Lower lobe of right lung (tissue), 2 donors: ENCODE measurements around the gene TOMM20. TPM values are rescaled to one million over a fixed set of nuclear protein-coding genes. Genes with fewer than 3 reads are reported as not detected.
A peak's percentile ranks its signal among the peaks of the same experiment; 100 is the strongest.

Experiments
- ATAC-seq, 2 donors: fragments of 200-7000 bp; cut with Tn5 transposase; one replicate each; pipeline ENCODE4 v1.9.1; 2020 to 2022; ENCODE audit warnings: mild to moderate bottlenecking in 2 of 2, moderate library complexity in 2 of 2
- DNase-seq: peaks from one replicate; pipeline ENCODE4 v3.0.0-alpha.2; 2020
- H3K27ac ChIP-seq: fragments of 200-600 bp; one replicate; pipeline ENCODE4 v1.8.0; 2022
- H3K27me3 ChIP-seq: fragments of 200-600 bp; one replicate; pipeline ENCODE4 v1.8.0; 2022; ENCODE audit warnings: low read depth
- H3K36me3 ChIP-seq: fragments of 200-600 bp; one replicate; pipeline ENCODE4 v1.8.0; 2022; ENCODE audit warnings: mild to moderate bottlenecking
- H3K4me1 ChIP-seq: fragments of 200-600 bp; one replicate; pipeline ENCODE4 v1.8.0; 2022
- H3K4me3 ChIP-seq: fragments of 200-600 bp; one replicate; pipeline ENCODE4 v1.8.0; 2022; ENCODE audit warnings: mild to moderate bottlenecking
- H3K9me3 ChIP-seq: fragments of 200-600 bp; one replicate; pipeline ENCODE4 v1.8.0; 2022
- CTCF ChIP-seq: fragments of 200-600 bp; IDR thresholded peaks from one replicate; pipeline ENCODE4 v1.8.0; 2022; ENCODE audit warnings: antibody characterized with exemption, mild to moderate bottlenecking
- intact Hi-C: fragments of 100-400 bp; cut with DNase I; formaldehyde crosslinking; loops from one replicate; pipeline ENCODE4 v1.11.0; 2022
- total RNA-seq: library from RNA; stranded (reverse); fragmentation: NEBNext Ultra II Directional; extraction: Animal tissue kit (Norgen Biotek cat#: 25700); gene quantifications from one replicate; pipeline ENCODE4 v1.2.1, GENCODE V29; 2021
- donor health status: DM: no; HTN: yes; CAD: no; lungs with severe emphysema.

Gene TOMM20
- total RNA-seq, 1 donor from 2014 or later, result 88.4 TPM

GRCh38 chr1:235127203-235127602 lies 1.4 kb downstream of the TOMM20 start:
- H3K27ac ChIP-seq, result peak overlapping the region; percentile 90
- no peaks in the 10 kb centered on the region for H3K27me3 ChIP-seq
- peak overlapping the region; percentile 92 for H3K4me3 ChIP-seq
- H3K9me3 ChIP-seq, result no peaks in the 10 kb centered on the region
- intact Hi-C loops, result no loop called here
- no peak for ATAC-seq
- peaks cover 14% of the 10 kb centered on the region for H3K36me3 ChIP-seq
- no peak for DNase-seq
- TF ChIP-seq CTCF, result no peak
- H3K4me1 ChIP-seq, result peaks cover 42% of the 10 kb centered on the region

DNA sequence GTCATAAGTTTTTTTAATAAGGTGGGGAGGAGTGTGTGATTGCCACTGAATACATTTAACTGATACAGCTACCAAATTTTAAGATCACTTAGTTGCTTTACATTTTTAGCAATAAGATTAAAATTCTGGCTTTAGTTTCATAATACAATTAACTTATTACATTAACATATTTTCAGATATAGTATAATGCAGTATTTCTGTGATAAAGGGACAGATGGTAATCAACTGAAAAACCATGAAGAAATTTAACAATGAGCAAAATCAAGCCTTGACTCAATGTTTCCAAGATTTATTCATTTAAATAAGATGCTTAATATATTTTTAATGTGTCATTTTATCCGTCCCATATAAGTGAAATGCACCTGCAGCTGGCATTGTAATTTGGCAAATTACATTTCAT lies 4.0 kb downstream of the TOMM20 start:
- H3K36me3 ChIP-seq, result peaks cover 35% of the 10 kb centered on the region
- no peak overlapping the region for H3K27ac ChIP-seq
- TF ChIP-seq CTCF, result no peak
- no peaks in the 10 kb centered on the region for H3K9me3 ChIP-seq
- intact Hi-C loops, result no loop called here
- H3K4me3 ChIP-seq, result no peak overlapping the region
- DNase-seq (no peak), ATAC-seq (no peak)
- H3K4me1 ChIP-seq, result peaks cover 43% of the 10 kb centered on the region
- H3K27me3 ChIP-seq, result no peaks in the 10 kb centered on the region

- Histone ChIP-seq H3K27ac (no peak overlapping the region), H3K9me3 (no peaks in the 10 kb centered on the region), H3K27me3 (no peaks in the 10 kb centered on the region), H3K4me1 (peaks cover 38% of the 10 kb centered on the region), H3K36me3 (peaks cover 40% of the 10 kb centered on the region), H3K4me3 (no peak overlapping the region)
- TF ChIP-seq CTCF, result no peak
- intact Hi-C loops, result no loop called here
- ATAC-seq (no peak), DNase-seq (no peak)
Measured at GRCh38 chr1:235124111-235124510, 4.5 kb downstream of the TOMM20 start.

- ATAC-seq, result no peak
- H3K36me3 ChIP-seq, result peaks cover 58% of the 10 kb centered on the region
- H3K4me3 ChIP-seq, result no peak overlapping the region
- no peak overlapping the region for H3K27ac ChIP-seq
- intact Hi-C loops, result no loop called here
- no peak for DNase-seq
- H3K9me3 ChIP-seq, result no peaks in the 10 kb centered on the region
- H3K27me3 ChIP-seq, result no peaks in the 10 kb centered on the region
- peaks cover 33% of the 10 kb centered on the region for H3K4me1 ChIP-seq
- no peak for TF ChIP-seq CTCF
Measured at GRCh38 chr1:235122348-235122747, 6.3 kb downstream of the TOMM20 start.

GRCh38 chr1:235113183-235113917 lies 15.3 kb downstream of the TOMM20 start:
- Histone ChIP-seq H3K27ac (no peak overlapping the region), H3K27me3 (no peaks in the 10 kb centered on the region), H3K4me1 (no peaks in the 10 kb centered on the region), H3K9me3 (no peaks in the 10 kb centered on the region), H3K36me3 (peaks cover 97% of the 10 kb centered on the region), H3K4me3 (no peak overlapping the region)
- no peak for DNase-seq
- intact Hi-C loops, result no loop called here
- TF ChIP-seq CTCF, result no peak
- no peak for ATAC-seq
